Neural crest cell (in vitro differentiated cells): ENCODE measurements around the gene PEX10. TPM values are rescaled to one million over a fixed set of nuclear protein-coding genes. Genes with fewer than 3 reads are reported as not detected.

Experiments used
- DNase-seq: peaks from one replicate; pipeline ENCODE4 v3.0.0; 2021; ENCODE audit warnings: low read depth, mixed read lengths, low spot score
- H3K27ac Mint-ChIP-seq: one replicate; pipeline ENCODE4 v1.8.0; 2021; ENCODE audit warnings: mild to moderate bottlenecking, mixed read lengths; ENCODE audit not compliant: unreplicated experiment
- H3K27me3 Mint-ChIP-seq: 2 replicates; pipeline ENCODE4 v1.8.0; 2021; ENCODE audit warnings: low read depth, mild to moderate bottlenecking, mixed read lengths
- H3K36me3 Mint-ChIP-seq: 2 replicates; pipeline ENCODE4 v1.8.0; 2021; ENCODE audit warnings: low read depth, mild to moderate bottlenecking, mixed read lengths
- H3K4me1 Mint-ChIP-seq: 2 replicates; pipeline ENCODE4 v1.8.0; 2021; ENCODE audit warnings: mixed read lengths
- H3K4me3 Mint-ChIP-seq: one replicate; pipeline ENCODE4 v1.8.0; 2021; ENCODE audit warnings: mild to moderate bottlenecking, mixed read lengths
- H3K9me3 Mint-ChIP-seq: 2 replicates; pipeline ENCODE4 v1.8.0; 2021; ENCODE audit warnings: mixed read lengths
- CTCF ChIP-seq: fragments of 200-600 bp; sonication (generic); conservative IDR thresholded peaks from 2 replicates; pipeline ENCODE4 v1.5.0; 2021; ENCODE audit warnings: antibody characterized with exemption, mild to moderate bottlenecking
- total RNA-seq: library from RNA; stranded (reverse); gene quantifications from 2 replicates; pipeline ENCODE4 v1.2.1, GENCODE V29; 2021

The PEX10 gene
- total RNA-seq, 1 donor from 2014 or later, result 31.2 TPM

- Mint-ChIP-seq H3K4me1 (peaks cover 18% of the 10 kb centered on the region), H3K27ac (peak overlapping the region; percentile 24), H3K9me3 (no peaks in the 10 kb centered on the region), H3K36me3 (peaks cover under 1% of the 10 kb centered on the region), H3K4me3 (peak overlapping the region; percentile 92), H3K27me3 (no peaks in the 10 kb centered on the region)
- DNase-seq, result no peak
- TF ChIP-seq CTCF, result no peak
These were observed 20.3 kb downstream of the PEX10 start for GRCh38 chr1:2391931-2392509.

DNA sequence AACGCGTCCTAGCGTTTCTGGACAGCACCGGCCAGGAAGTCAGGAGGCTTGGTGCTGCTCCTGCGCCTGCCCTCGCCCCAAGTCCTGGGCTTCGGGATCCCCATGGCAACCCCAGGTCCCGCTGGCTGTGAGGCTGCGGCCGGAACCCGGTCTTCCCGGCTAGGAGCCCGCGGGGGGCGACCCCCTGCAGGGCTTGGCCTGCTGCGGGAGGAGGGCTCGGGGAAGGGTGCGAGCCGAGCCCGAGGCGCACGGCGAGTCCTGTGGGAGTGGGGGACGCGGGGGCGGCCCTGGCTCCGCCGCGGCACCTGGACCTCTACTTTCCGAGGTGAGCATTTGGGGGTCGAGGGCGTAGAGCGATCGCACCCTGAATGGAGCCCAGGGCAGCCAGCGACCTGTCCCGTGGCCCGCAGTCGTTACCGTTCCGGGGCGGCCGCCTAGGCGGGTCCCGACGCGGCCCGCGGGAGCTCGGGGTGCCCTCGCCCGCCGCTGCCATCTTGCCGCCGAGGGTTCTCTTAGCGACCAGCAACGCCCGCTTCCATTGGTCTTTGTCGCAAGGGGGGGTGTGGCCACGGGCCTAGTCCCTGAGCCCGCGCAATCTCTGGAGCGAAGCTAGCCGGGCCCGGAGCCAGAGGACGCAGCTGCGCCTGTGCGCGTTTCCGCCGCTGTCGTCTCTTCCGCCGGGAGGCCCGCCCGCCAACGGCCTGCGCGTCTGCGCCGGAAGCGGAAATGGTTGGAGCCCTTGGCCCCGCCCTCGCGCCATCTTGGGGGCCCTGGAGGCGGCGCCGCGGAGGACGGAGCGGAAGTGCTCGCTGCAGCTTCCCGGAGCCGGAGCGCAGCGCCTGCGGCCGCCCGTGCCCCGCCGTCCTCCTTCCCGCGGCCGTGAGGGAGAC is 21.1 kb downstream of the PEX10 start, which contains the start of the genes MORN1 and RER1:
Gene MORN1 (minus strand): TSS at position 514 of the 890 bp plus-strand sequence. CDS start 21 bp downstream, at position 493.
Gene RER1 (plus strand): TSS at position 801 of the 890 bp plus-strand sequence. CDS start 3,950 bp downstream, outside the sequence.
- H3K27ac Mint-ChIP-seq, result peak within 1 kb of the TSS; percentile 43
- no peaks in the 10 kb centered on the region for H3K27me3 Mint-ChIP-seq
- TF ChIP-seq CTCF, result no peak
- no peaks in the 10 kb centered on the region for H3K9me3 Mint-ChIP-seq
- H3K36me3 Mint-ChIP-seq, result no peaks in the 10 kb centered on the region
- peak within 1 kb of the TSS; percentile 92 for H3K4me3 Mint-ChIP-seq
- peaks cover 18% of the 10 kb centered on the region for H3K4me1 Mint-ChIP-seq
- DNase-seq, result peak; percentile 95

GRCh38 chr1:2389644-2390043 is 22.7 kb downstream of the PEX10 start:
- no peak for TF ChIP-seq CTCF
- peaks cover 18% of the 10 kb centered on the region for H3K4me1 Mint-ChIP-seq
- H3K4me3 Mint-ChIP-seq, result peak overlapping the region; percentile 92
- DNase-seq, result no peak
- no peaks in the 10 kb centered on the region for H3K27me3 Mint-ChIP-seq
- H3K36me3 Mint-ChIP-seq, result no peaks in the 10 kb centered on the region
- no peak overlapping the region for H3K27ac Mint-ChIP-seq
- H3K9me3 Mint-ChIP-seq, result no peaks in the 10 kb centered on the region

DNA sequence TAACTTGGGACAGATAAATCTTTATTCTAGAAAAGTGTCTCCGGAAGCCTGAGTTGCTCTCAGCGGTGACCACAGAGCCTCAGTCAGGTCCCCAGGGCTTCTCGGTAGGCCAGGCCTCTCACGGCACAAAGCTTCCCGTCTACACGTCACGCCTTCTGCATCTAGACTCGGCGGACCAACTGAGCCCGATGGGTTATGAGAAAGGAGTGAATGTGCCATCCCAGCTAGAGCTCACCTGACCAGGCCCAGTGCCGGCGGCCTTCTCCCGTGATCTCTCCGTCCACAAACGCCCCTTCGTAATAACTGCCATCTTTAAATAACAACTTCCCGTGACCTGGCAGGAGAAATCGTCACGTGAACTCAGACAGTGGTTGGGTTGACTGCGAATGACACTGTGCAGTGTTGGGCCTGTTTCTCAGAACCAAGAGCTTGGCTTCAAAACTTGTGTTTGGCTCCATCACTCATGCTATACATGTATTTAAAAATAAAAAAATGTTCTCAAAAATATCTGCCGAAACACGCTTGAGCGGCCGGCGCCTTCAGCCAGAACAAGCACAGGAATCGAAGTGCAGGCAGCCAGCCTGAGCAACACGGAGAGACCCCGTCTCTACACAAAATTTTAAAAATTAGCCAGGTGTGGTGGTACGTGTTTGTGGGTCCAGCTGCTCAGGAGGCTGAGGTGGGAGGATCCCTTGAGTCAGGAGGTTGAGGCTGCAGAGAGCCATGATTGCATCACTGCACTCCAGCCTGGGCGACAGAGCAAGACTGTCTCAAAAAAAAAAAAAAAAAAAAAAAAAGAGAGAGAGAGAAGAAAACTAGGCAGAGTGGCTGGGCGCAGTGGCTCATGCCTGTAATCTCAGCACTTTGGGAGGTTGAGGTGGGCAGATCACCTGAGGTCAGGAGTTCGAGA is 24.1 kb downstream of the PEX10 start:
- no peak overlapping the region for H3K27ac Mint-ChIP-seq
- no peak overlapping the region for H3K4me3 Mint-ChIP-seq
- TF ChIP-seq CTCF, result no peak
- H3K9me3 Mint-ChIP-seq, result no peaks in the 10 kb centered on the region
- DNase-seq, result no peak
- H3K36me3 Mint-ChIP-seq, result no peaks in the 10 kb centered on the region
- H3K4me1 Mint-ChIP-seq, result peaks cover 11% of the 10 kb centered on the region
- no peaks in the 10 kb centered on the region for H3K27me3 Mint-ChIP-seq
